IMR-90 (cell line): ENCODE measurements around the gene RAB11A. TPM values are rescaled to one million over a fixed set of nuclear protein-coding genes. Genes with fewer than 3 reads are reported as not detected.

ENCODE experiments used
- ATAC-seq: fragments of 200-7000 bp; cut with Tn5 transposase; 2 replicates; pipeline ENCODE4 v1.9.1; 2020; ENCODE audit warnings: low read depth, mild to moderate bottlenecking, moderate library complexity
- BruUV-seq: library from RNA; stranded (reverse); fragments of 400-500 nt; replicated peaks from 2 replicates; lab custom pipeline; 2021; lab: Mats Ljungman, UMichigan
- CTCF ChIA-PET: fragments of 300-600 bp; formaldehyde crosslinking; extraction: SDS; loops from one replicate; lab custom pipeline; 2021; ENCODE audit warnings: antibody characterized with exemption; lab: Yijun Ruan, JAX
- POLR2A ChIA-PET: fragments of 300-600 bp; sonication (Branson Sonifier 250); formaldehyde crosslinking; loops from one replicate; lab custom pipeline; 2022; ENCODE audit warnings: antibody characterized with exemption; ENCODE audit not compliant: unreplicated experiment; lab: Charles Lee
- DNase-seq: peaks from one replicate; pipeline ENCODE4 v3.0.0; 2013
- H2AFZ ChIP-seq: replicated peaks from 2 replicates; pipeline ENCODE3; 2013; ENCODE audit warnings: low read length, mild to moderate bottlenecking; ENCODE audit not compliant: poor library complexity
- H2AK5ac ChIP-seq: 2 replicates; pipeline ENCODE4 v1.6.1; 2013; ENCODE audit warnings: low read depth, low read length, inconsistent platforms
- H2AK9ac ChIP-seq: replicated peaks from 2 replicates; pipeline ENCODE3; 2013; ENCODE audit warnings: mild to moderate bottlenecking, low read depth, low read length, moderate library complexity; ENCODE audit not compliant: poor library complexity
- H2BK120ac ChIP-seq: 2 replicates; pipeline ENCODE4 v1.6.1; 2013; ENCODE audit warnings: low read depth, low read length, inconsistent platforms
- H2BK15ac ChIP-seq: 3 replicates; pipeline ENCODE4 v1.6.1; 2013; ENCODE audit warnings: low read depth, low read length, inconsistent platforms
- H2BK20ac ChIP-seq: 2 replicates; pipeline ENCODE4 v1.6.1; 2013; ENCODE audit warnings: low read depth, mild to moderate bottlenecking, inconsistent platforms, low read length, moderate library complexity
- H2BK5ac ChIP-seq: 2 replicates; pipeline ENCODE4 v1.6.1; 2013; ENCODE audit warnings: mild to moderate bottlenecking, low read depth, low read length, inconsistent platforms; ENCODE audit not compliant: poor library complexity, severe bottlenecking
- H3K14ac ChIP-seq: replicated peaks from 2 replicates; pipeline ENCODE4 v1.6.1; 2013; ENCODE audit warnings: low read depth, low read length, inconsistent platforms
- H3K18ac ChIP-seq: 2 replicates; pipeline ENCODE4 v1.6.1; 2013; ENCODE audit warnings: low read depth, low read length, control low read depth
- H3K23ac ChIP-seq: 2 replicates; pipeline ENCODE4 v1.6.1; 2013; ENCODE audit warnings: low read depth, low read length, inconsistent platforms
- H3K27ac ChIP-seq: 2 replicates; pipeline ENCODE4 v1.5.1; 2013; ENCODE audit warnings: mild to moderate bottlenecking, control low read depth, low read length; ENCODE audit not compliant: insufficient read depth
- H3K27me3 ChIP-seq: 2 replicates; pipeline ENCODE4 v1.6.1; 2013; ENCODE audit warnings: low read length; ENCODE audit not compliant: control insufficient read depth, insufficient read depth
- H3K36me3 ChIP-seq: 2 replicates; pipeline ENCODE4 v1.6.1; 2013; ENCODE audit warnings: low read length, mixed read lengths; ENCODE audit not compliant: control insufficient read depth, insufficient read depth
- H3K4ac ChIP-seq: 2 replicates; pipeline ENCODE4 v1.6.1; 2013; ENCODE audit warnings: low read depth, low read length, inconsistent platforms
- H3K4me1 ChIP-seq: 2 replicates; pipeline ENCODE4 v1.6.1; 2013; ENCODE audit warnings: low read length, mixed read lengths; ENCODE audit not compliant: control insufficient read depth, insufficient read depth
- H3K4me2 ChIP-seq: 2 replicates; pipeline ENCODE4 v1.6.1; 2013; ENCODE audit warnings: low read depth, mild to moderate bottlenecking, control low read depth, low read length, moderate library complexity
- H3K4me3 ChIP-seq: 2 replicates; pipeline ENCODE4 v1.5.1; 2013; ENCODE audit warnings: low read depth, mild to moderate bottlenecking, control low read depth, low read length, moderate library complexity; ENCODE audit not compliant: insufficient read depth
- H3K56ac ChIP-seq: 2 replicates; pipeline ENCODE4 v1.6.1; 2013; ENCODE audit warnings: low read length, inconsistent platforms; ENCODE audit not compliant: insufficient read depth; ENCODE audit errors: extremely low read depth
- H3K79me1 ChIP-seq, 2 experiments: 2 replicates each; pipeline ENCODE4 v1.6.1; 2013; ENCODE audit warnings: low read length in 2 of 2, inconsistent platforms in 1 of 2, low read depth in 1 of 2
- H3K9ac ChIP-seq: 2 replicates; pipeline ENCODE4 v1.6.1; 2013; ENCODE audit warnings: low read depth, low read length, control low read depth
- H3K9me1 ChIP-seq: 2 replicates; pipeline ENCODE4 v1.6.1; 2013; ENCODE audit warnings: low read length, inconsistent platforms; ENCODE audit not compliant: insufficient read depth
- H3K9me3 ChIP-seq: 2 replicates; pipeline ENCODE4 v1.6.1; 2013; ENCODE audit warnings: low read length; ENCODE audit not compliant: control insufficient read depth, insufficient read depth
- H4K20me1 ChIP-seq: 2 replicates; pipeline ENCODE4 v1.6.1; 2013; ENCODE audit warnings: low read length, inconsistent platforms; ENCODE audit not compliant: insufficient read depth
- H4K5ac ChIP-seq: 2 replicates; pipeline ENCODE4 v1.6.1; 2013; ENCODE audit warnings: mild to moderate bottlenecking, low read depth, low read length, control low read depth
- H4K8ac ChIP-seq, 2 experiments: 2 replicates each; pipeline ENCODE4 v1.6.1; 2013; ENCODE audit warnings: low read depth in 2 of 2, low read length in 2 of 2, control low read depth in 1 of 2, inconsistent platforms in 1 of 2
- H4K91ac ChIP-seq: 2 replicates; pipeline ENCODE4 v1.6.1; 2013; ENCODE audit warnings: low read depth, low read length, inconsistent platforms; ENCODE audit not compliant: insufficient read depth
- CHD1 ChIP-seq: IDR thresholded peaks from 2 replicates; pipeline ENCODE4 v1.6.1; 2012; ENCODE audit warnings: low read depth, low read length, improper control_type of control experiment
- ELK1 ChIP-seq: fragments of 150-350 bp; IDR thresholded peaks from 2 replicates; pipeline ENCODE4 v1.6.1; 2016; ENCODE audit warnings: low read depth, mild to moderate bottlenecking, low read length, moderate library complexity, borderline replicate concordance
- MAFK ChIP-seq: IDR thresholded peaks from 2 replicates; pipeline ENCODE4 v1.6.1; 2012; ENCODE audit warnings: low read depth, low read length, improper control_type of control experiment
- MAZ ChIP-seq: IDR thresholded peaks from 2 replicates; pipeline ENCODE4 v1.6.1; 2012; ENCODE audit warnings: low read depth, mild to moderate bottlenecking, low read length, improper control_type of control experiment, moderate library complexity, borderline replicate concordance
- MXI1 ChIP-seq: IDR thresholded peaks from 2 replicates; pipeline ENCODE4 v1.6.1; 2012; ENCODE audit warnings: low read depth, mild to moderate bottlenecking, low read length, moderate library complexity, borderline replicate concordance
- POLR2A ChIP-seq: IDR thresholded peaks from 2 replicates; pipeline ENCODE4 v1.6.1; 2012; ENCODE audit warnings: mild to moderate bottlenecking, low read depth, low read length
- SMC3 ChIP-seq: fragments of 150-350 bp; IDR thresholded peaks from 2 replicates; pipeline ENCODE4 v1.6.1; 2016; ENCODE audit warnings: low read depth, mild to moderate bottlenecking, antibody characterized with exemption, low read length, moderate library complexity
- WGBS, 2 experiments: methylation state at CpG; one replicate each; pipeline versions ENCODE4 v1.1.5 to v1.1.7; 2013; ENCODE audit warnings: missing lambda C conversion rate in 2 of 2; ENCODE audit not compliant: insufficient read length in 1 of 2; ENCODE audit errors: extremely low coverage in 2 of 2; 5-methylcytosine and 5-hydroxymethylcytosine counted together
- dilution Hi-C: fragments of 300-500 bp; cut with HindIII; formaldehyde crosslinking; loops from one replicate; pipeline ENCODE4 v1.14.3; 2018; ENCODE audit warnings: low sequenced_read_pairs; ENCODE audit not compliant: unreplicated experiment
- in situ Hi-C: fragments of 300-500 bp; cut with MboI; formaldehyde crosslinking; loops from 3 replicates; pipeline ENCODE4 v1.14.3; 2019; ENCODE audit warnings: low sequenced_read_pairs, inconsistent platforms, mixed read lengths
- intact Hi-C: fragments of 100-400 bp; cut with micrococcal nuclease; formaldehyde crosslinking; loops from 2 replicates; pipeline ENCODE4 v1.10.0; 2022
- polyA plus RNA-seq, 3 experiments: library from polyadenylated mRNA; depleted of rRNA; stranded (reverse); fragments of >200 nt; gene quantifications; 2 replicates each; pipeline ENCODE4 v1.2.3, GENCODE V29; 2012; ENCODE audit warnings: low replicate concordance in 1 of 3
- total RNA-seq: library from RNA; depleted of rRNA; stranded (reverse); fragments of >200 nt; gene quantifications from 2 replicates; pipeline ENCODE4 v1.2.3, GENCODE V29; 2012
- TF ChIP-seq, protein P1 (sequence below): conservative IDR thresholded peaks from 2 replicates; pipeline ENCODE4 v1.5.1; 2012; ENCODE audit warnings: mild to moderate bottlenecking, low read depth, low read length, improper control_type of control experiment

RAB11A gene
- total and polyA plus RNA-seq, 2 of the 4 experiments (the other 2 are of a cell fraction) = 341 to 462 TPM

GRCh38 chr15:65927545-65927944 is 58.3 kb downstream of the RAB11A start:
- no peak overlapping the region for H3K18ac ChIP-seq
- POLR2A ChIA-PET = interaction anchor here (0.6 kb wide), 1 partner anchor 392 kb away, joined by 4 read pairs; no protein-coding TSS in a partner anchor
- no peak overlapping the region for H3K27ac ChIP-seq
- no peak overlapping the region for H3K56ac ChIP-seq
- in situ Hi-C loops = no loop called here
- CTCF ChIA-PET = no interaction called here
- H4K8ac ChIP-seq = no peak overlapping the region
- no peak overlapping the region for H2BK20ac ChIP-seq
- peaks cover 8% of the 10 kb centered on the region for H3K27me3 ChIP-seq
- H4K91ac ChIP-seq = no peak overlapping the region
- no peak overlapping the region for H2BK15ac ChIP-seq
- no peak overlapping the region for H3K4me2 ChIP-seq
- H2AK9ac ChIP-seq = no peak overlapping the region
- no peak overlapping the region for H2AFZ ChIP-seq
- H3K4me1 ChIP-seq = no peaks in the 10 kb centered on the region
- H3K4ac ChIP-seq = no peak overlapping the region
- no peaks in the 10 kb centered on the region for H3K9me3 ChIP-seq
- no peak overlapping the region for H3K4me3 ChIP-seq
- H2BK5ac ChIP-seq = no peak overlapping the region
- intact Hi-C loops = no loop called here
- no peak overlapping the region for H2BK120ac ChIP-seq
- H2AK5ac ChIP-seq = no peak overlapping the region
- no peaks in the 10 kb centered on the region for H3K79me1 ChIP-seq
- H3K36me3 ChIP-seq = no peaks in the 10 kb centered on the region
- no TSS peak for BruUV-seq
- no peaks in the 10 kb centered on the region; the same call in 1 of the 2 replicates for H4K20me1 ChIP-seq
- TF ChIP-seq POLR2A (no peak), MXI1 (no peak), MAZ (no peak), ELK1 (no peak), CHD1 (no peak), SMC3 (no peak), MAFK (no peak)
- TF ChIP-seq, protein P1, sequence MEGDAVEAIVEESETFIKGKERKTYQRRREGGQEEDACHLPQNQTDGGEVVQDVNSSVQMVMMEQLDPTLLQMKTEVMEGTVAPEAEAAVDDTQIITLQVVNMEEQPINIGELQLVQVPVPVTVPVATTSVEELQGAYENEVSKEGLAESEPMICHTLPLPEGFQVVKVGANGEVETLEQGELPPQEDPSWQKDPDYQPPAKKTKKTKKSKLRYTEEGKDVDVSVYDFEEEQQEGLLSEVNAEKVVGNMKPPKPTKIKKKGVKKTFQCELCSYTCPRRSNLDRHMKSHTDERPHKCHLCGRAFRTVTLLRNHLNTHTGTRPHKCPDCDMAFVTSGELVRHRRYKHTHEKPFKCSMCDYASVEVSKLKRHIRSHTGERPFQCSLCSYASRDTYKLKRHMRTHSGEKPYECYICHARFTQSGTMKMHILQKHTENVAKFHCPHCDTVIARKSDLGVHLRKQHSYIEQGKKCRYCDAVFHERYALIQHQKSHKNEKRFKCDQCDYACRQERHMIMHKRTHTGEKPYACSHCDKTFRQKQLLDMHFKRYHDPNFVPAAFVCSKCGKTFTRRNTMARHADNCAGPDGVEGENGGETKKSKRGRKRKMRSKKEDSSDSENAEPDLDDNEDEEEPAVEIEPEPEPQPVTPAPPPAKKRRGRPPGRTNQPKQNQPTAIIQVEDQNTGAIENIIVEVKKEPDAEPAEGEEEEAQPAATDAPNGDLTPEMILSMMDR = peak; percentile 19; the same call in 1 of the 2 replicates
- no peak overlapping the region for H3K14ac ChIP-seq
- no peak overlapping the region for H3K23ac ChIP-seq
- ATAC-seq (no peak), DNase-seq (no peak)
- H4K5ac ChIP-seq = no peak overlapping the region
- dilution Hi-C loops = no loop called here
- WGBS, 2 experiments = no CpG with 5 or more reads among the region's 2 CpGs
- no peaks in the 10 kb centered on the region for H3K9me1 ChIP-seq
- H3K9ac ChIP-seq = no peak overlapping the region
